Right ventricle myocardium inferior (tissue), 1 donor: ENCODE results near the gene DIS3L2. TPM values are rescaled to one million over a fixed set of nuclear protein-coding genes. Genes with fewer than 3 reads are reported as not detected.
A peak's percentile ranks its signal among the peaks of the same experiment; 100 is the strongest.

Source experiments
- ATAC-seq: fragments of 200-7000 bp; cut with Tn5 transposase; one replicate; pipeline ENCODE4 v1.9.1; 2020; ENCODE audit warnings: mild to moderate bottlenecking, moderate library complexity
- DNase-seq: peaks from one replicate; pipeline ENCODE4 v3.0.0; 2021; ENCODE audit errors: missing footprints
- intact Hi-C: fragments of 100-400 bp; cut with DNase I; formaldehyde crosslinking; loops from one replicate; pipeline ENCODE4 v1.11.0; 2022
- total RNA-seq: library from RNA; stranded (reverse); fragmentation: NEBNext Ultra II Directional; extraction: Animal tissue kit (Norgen Biotek cat#: 25700); gene quantifications from one replicate; pipeline ENCODE4 v1.2.1, GENCODE V29; 2021
- donor health status: DM: no; HTN: yes; CAD: no; lungs with severe emphysema.

The DIS3L2 gene
- total RNA-seq, 1 donor from 2014 or later, result 16.9 TPM

- peak; percentile 58 for DNase-seq
- intact Hi-C loops, result loop anchor here (5.0 kb wide), 2 partner anchors 400 to 510 kb away; no protein-coding TSS in a partner anchor
Measured at GRCh38 chr2:231926761-231927565, 34.5 kb upstream of the DIS3L2 start.

GRCh38 chr2:231927566-231927890, 34.0 kb upstream of the DIS3L2 start:
- intact Hi-C loops, result loop anchor here (5.0 kb wide), 2 partner anchors 400 to 510 kb away; no protein-coding TSS in a partner anchor
- ATAC-seq (no peak), DNase-seq (peak; percentile 37)

More at GRCh38 chr2:231926761-231927565, 34.5 kb upstream of the DIS3L2 start:
- no peak for ATAC-seq

DNA sequence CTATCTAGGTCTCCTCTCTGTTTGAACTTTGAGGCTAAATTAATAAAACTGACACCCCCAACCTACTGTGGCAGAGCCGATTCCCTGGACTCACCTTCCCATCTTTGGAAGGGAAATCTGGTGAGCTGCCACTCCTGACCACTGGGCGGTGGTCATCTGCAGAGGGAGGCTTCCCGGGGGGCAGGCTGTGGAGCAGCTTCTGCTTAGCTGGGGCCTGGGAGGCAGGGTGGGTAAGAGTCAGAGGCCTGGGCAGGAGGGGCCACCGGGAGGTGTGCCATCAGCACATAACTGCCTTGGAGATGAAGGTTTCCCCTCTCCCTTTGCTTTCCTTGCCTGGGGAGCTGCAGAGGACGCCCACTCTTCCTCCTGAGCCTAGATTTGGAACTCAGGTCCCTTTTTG, 33.0 kb upstream of the DIS3L2 start:
- ATAC-seq (no peak), DNase-seq (peak; percentile 21)
- intact Hi-C loops, result loop anchor here (5.0 kb wide), 2 partner anchors 399 to 509 kb away; no protein-coding TSS in a partner anchor

GRCh38 chr2:231928901-231929725, 32.4 kb upstream of the DIS3L2 start:
- intact Hi-C loops, result loop anchor here (5.0 kb wide), 2 partner anchors 398 to 508 kb away; no protein-coding TSS in a partner anchor

DNA sequence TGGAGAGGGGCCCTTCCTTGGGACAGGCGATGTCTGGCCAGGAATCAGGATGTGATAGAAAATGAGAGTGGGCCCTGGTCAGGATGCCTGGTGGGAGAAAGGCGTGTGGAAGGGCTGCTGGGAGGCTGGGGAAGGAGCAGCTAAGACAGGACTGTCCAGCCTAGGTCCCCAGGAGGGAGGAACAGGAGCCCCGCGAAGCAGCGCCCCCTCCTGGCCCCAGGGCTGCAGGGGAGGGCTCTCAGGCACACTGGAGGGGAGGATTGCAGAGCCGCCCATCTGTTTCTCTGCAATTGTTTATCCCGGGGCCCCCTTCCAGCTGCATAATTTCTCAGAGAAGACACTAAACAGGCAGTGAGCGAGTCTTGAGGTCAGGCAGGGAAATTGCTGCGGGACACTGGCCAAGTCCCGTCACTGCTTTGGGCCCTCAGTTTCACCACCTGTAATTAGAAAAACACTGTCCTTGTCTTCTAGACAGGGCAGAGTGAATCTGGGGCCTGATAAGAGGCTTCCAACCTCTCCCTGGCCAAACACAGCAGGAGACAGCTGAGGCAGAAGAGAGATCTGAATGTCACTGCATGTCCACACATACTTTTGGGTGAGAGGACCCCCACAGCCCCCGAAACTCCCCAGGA, 31.4 kb upstream of the DIS3L2 start:
- DNase-seq (peak; percentile 80), ATAC-seq (peak; percentile 44)
- intact Hi-C loops, result loop anchor here (2.0 to 5.0 kb wide), 4 partner anchors 57 to 507 kb away; no protein-coding TSS in a partner anchor

More at GRCh38 chr2:231928901-231929725, 32.4 kb upstream of the DIS3L2 start:
- DNase-seq, result peak; percentile 50
- ATAC-seq, result no peak

GRCh38 chr2:231930593-231931281, 30.8 kb upstream of the DIS3L2 start:
- intact Hi-C loops, result loop anchor here (2.0 to 5.0 kb wide), 2 partner anchors 57 to 208 kb away; no protein-coding TSS in a partner anchor
- DNase-seq (peak; percentile 77), ATAC-seq (peak; percentile 64)

GRCh38 chr2:231931481-231931915, 30.0 kb upstream of the DIS3L2 start:
- intact Hi-C loops, result loop anchor here (2.0 to 5.0 kb wide), 2 partner anchors 56 to 207 kb away; no protein-coding TSS in a partner anchor
- ATAC-seq (peak; percentile 59), DNase-seq (peak; percentile 81)

DNA sequence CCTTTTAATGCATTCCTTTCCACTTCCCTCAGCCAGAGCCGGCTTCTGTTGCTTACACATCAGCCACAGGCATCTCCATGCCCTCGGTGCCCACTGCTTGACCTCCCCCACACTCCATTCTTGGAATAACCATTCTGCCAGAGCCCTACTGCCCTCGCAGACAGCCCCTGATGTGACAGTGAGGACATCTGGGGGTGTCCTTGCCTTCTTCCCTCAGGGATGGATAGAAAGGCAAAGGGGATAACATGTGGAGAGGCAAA, 28.9 kb upstream of the DIS3L2 start:
- ATAC-seq, result no peak
- no peak for DNase-seq
- intact Hi-C loops, result loop anchor here (5.0 kb wide), 1 partner anchor 55 kb away; no protein-coding TSS in a partner anchor

GRCh38 chr2:231932985-231933915, 28.3 kb upstream of the DIS3L2 start:
- no peak for DNase-seq

GRCh38 chr2:231933916-231934401, 27.6 kb upstream of the DIS3L2 start:
- intact Hi-C loops, result loop anchor here (5.0 kb wide), 1 partner anchor 53 kb away; no protein-coding TSS in a partner anchor
- ATAC-seq, result peak; percentile 27
- DNase-seq, result peak; percentile 90

More at GRCh38 chr2:231932985-231933915, 28.3 kb upstream of the DIS3L2 start:
- no peak for ATAC-seq
- intact Hi-C loops, result loop anchor here (5.0 kb wide), 1 partner anchor 54 kb away; no protein-coding TSS in a partner anchor

DNA sequence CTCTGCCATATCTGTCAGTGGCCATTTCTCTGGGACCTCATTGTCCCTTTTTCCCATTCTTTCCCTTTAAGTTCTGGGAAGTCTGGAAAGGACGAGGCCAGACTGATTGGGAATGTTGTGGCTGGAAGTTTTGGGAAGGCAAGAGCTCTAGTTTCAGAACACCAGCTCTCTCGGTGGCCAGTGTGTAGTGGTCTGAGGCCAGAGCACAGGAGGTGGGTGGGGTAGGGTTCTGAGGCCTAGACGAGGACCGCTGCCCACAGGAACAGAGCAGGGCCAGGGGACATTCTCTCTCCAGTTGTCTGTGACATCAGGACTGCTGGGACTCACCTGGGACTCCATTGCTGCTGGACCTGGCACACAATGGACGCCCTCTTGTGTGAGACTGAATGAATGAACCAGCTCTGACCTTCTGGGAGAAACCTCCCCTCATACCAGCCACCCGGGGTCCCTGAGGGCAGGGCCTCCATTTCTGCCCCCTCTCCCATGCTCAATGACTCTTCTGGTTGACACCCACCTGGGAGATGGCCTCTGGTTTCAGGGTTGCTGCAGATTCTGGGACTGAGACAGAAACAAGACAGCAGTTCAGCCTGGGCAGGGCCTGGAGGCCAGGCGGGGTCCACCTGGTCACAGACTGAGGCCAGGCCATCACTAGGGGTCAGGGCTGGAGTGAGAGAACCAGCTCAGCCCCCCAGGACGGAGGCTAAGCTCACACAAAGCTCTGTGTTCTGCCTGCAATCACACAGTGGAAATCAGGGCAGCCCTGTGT, 26.9 kb upstream of the DIS3L2 start:
- ATAC-seq, result no peak
- no peak for DNase-seq
- intact Hi-C loops, result loop anchor here (5.0 kb wide), 1 partner anchor 53 kb away; no protein-coding TSS in a partner anchor

- no peak for DNase-seq
- no peak for ATAC-seq
- intact Hi-C loops, result no loop called here
Measured at GRCh38 chr2:231935207-231935524, 26.3 kb upstream of the DIS3L2 start.

DNA sequence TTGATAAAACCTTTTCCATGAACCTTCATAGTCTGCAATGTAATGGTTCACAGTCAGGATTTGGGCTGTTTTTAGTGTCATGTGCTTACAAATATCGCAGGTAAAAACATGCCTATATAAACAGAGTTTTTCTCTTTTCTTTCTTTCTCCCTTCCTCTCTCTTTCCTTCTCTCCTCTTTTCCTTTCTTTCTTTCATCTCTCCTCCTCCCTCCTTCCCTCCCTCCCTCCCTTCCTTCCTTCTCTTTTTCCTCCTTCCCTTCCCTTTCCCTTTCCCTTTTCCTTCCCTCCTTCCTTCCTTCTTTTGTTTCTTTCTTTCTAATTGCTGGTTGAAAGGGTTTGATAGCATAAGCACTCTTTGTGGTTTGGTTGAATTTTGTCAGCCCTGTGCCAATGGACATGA, 25.7 kb upstream of the DIS3L2 start:
- DNase-seq (no peak), ATAC-seq (no peak)
- intact Hi-C loops, result no loop called here

DNA sequence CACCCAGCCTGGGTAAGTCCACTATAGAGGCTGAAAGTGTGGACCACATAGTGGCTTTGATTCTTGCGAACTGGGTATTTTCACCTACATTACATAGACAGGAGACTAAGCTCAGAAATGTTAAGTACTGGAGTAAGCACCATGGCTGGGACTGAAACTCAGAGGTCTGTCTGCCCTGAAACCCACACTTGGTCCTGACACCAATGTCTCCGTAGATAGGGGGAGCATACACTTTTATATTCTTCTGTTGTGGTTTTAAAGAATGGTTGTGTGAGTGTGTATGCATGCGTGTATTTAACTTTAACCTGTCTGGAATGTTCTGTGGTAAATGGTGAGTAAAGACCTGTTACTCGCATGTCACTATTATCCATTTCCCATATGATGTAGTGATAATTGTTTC, 25.0 kb upstream of the DIS3L2 start:
- ATAC-seq, result no peak

DNA sequence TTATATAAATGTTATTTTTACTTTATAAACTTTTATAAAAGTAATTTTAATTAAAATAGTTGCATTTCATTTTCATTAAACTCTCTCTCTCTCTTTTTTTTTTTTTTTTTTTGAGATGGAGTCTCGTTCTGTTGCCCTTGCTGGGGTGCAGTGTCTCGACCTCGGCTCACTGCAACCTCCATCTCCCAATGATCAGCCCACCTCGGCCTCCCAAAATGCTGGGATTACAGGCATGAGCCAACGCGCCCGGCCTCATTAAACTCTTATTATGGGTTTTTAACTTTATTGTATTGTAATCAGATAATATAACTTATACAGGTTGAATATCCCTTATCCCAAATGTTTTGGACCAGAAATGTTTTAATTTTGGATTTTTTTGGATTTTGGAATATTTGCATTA, 24.5 kb upstream of the DIS3L2 start:
- intact Hi-C loops, result no loop called here
- ATAC-seq (no peak), DNase-seq (no peak)

More for the DNA sequence above, 25.0 kb upstream of the DIS3L2 start:
- DNase-seq, result no peak
- intact Hi-C loops, result no loop called here

DNA sequence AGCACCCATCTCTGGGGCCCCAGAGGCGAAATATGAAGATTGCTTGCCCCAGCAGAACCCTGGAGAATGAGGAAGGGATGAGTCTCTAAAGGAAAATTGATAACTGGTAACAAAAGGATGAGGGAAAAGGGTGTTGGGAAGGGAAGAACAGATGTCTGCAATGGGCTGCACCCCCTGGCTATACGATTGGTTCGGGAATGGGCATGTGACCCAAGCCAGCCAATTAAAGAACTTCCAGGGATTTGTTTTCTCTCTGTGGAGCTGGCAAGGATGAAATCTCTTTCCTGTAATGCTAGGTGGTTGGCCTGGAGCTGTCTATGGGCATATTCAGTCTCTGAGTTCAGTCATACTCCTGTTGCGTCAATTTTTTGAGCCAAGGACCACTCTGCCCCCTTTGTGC, 22.5 kb upstream of the DIS3L2 start:
- DNase-seq (no peak), ATAC-seq (no peak)
- intact Hi-C loops, result no loop called here
